22Rv1 (cell line): ENCODE results near the gene ALDH1L1.

Experiments used
- H3K27ac ChIP-seq: fragments of 450-650 bp; 2 replicates; pipeline ENCODE4 v1.5.1; 2017
- CTCF ChIP-seq: fragments of 450-650 bp; IDR thresholded peaks from 2 replicates; pipeline ENCODE4 v1.5.1; 2017; ENCODE audit warnings: mild to moderate bottlenecking
- ZFX ChIP-seq: fragments of 450-650 bp; IDR thresholded peaks from 2 replicates; pipeline ENCODE4 v1.6.1; 2017; ENCODE audit warnings: antibody characterized with exemption, borderline replicate concordance

ALDH1L1 gene

GRCh38 chr3:126194713-126195305 is 14.4 kb upstream of the ALDH1L1 start:
- TF ChIP-seq ZFX (no peak), CTCF (no peak)

GRCh38 chr3:126191246-126191645 is 10.9 kb upstream of the ALDH1L1 start:
- H3K27ac ChIP-seq = no peak overlapping the region
- TF ChIP-seq CTCF (no peak), ZFX (no peak)

More at GRCh38 chr3:126194713-126195305, 14.4 kb upstream of the ALDH1L1 start:
- no peak overlapping the region for H3K27ac ChIP-seq

- H3K27ac ChIP-seq = no peak overlapping the region
- TF ChIP-seq CTCF (no peak), ZFX (no peak)
These were observed 7.5 kb upstream of the ALDH1L1 start for GRCh38 chr3:126187920-126188319.

GRCh38 chr3:126186749-126187148 is 6.4 kb upstream of the ALDH1L1 start:
- TF ChIP-seq ZFX (no peak), CTCF (no peak)

GRCh38 chr3:126186271-126186670 is 5.9 kb upstream of the ALDH1L1 start:
- TF ChIP-seq ZFX (no peak), CTCF (no peak)
- no peak overlapping the region for H3K27ac ChIP-seq

More at GRCh38 chr3:126186749-126187148, 6.4 kb upstream of the ALDH1L1 start:
- H3K27ac ChIP-seq = no peak overlapping the region

GRCh38 chr3:126184465-126185000 is 4.1 kb upstream of the ALDH1L1 start:
- TF ChIP-seq CTCF (no peak), ZFX (no peak)
- no peak overlapping the region for H3K27ac ChIP-seq

- TF ChIP-seq ZFX = no peak
- no peak for TF ChIP-seq CTCF
- H3K27ac ChIP-seq = no peak overlapping the region
These were observed 976 bp upstream of the ALDH1L1 start for GRCh38 chr3:126181398-126181725.
